ENCODE results near the gene P2RX6.

GRCh38 chr22:20976291-20976877, 38.6 kb upstream of the P2RX6 start:
- TF ChIP-seq RAD21 (CRISPR knock-in tag; conservative IDR thresholded peaks at IDR 0.05 in 1 of 2, IDR thresholded peaks at IDR 0.05 in 1 of 2) (no peak), ZKSCAN1 (IDR thresholded peaks at IDR 0.05; ENCODE audit: low read depth, low read length) (no peak), PKNOX1 (IDR thresholded peaks at IDR 0.05) (no peak), CTCF (IDR thresholded peaks at IDR 0.05 in 2 of 3, conservative IDR thresholded peaks at IDR 0.05 in 1 of 3; ENCODE audit: insufficient read depth in 2 of 3, low read depth in 1 of 3, low read length in 3 of 3) (no peak), SMAD3 (CRISPR knock-in tag; conservative IDR thresholded peaks at IDR 0.05) (no peak), FOS (IDR thresholded peaks at IDR 0.05; ENCODE audit: extremely low read depth, insufficient read length) (no peak), POLR2AphosphoS5 (IDR thresholded peaks at IDR 0.05; ENCODE audit: control insufficient read depth, insufficient read depth, low read depth, low read length) (no peak)

Measured in K562 (cell line).